GM18907 (cell line): Measurements from ENCODE around the gene CADPS.
A peak's percentile ranks its signal among the peaks of the same experiment; 100 is the strongest.

ENCODE experiments used
- ATAC-seq: cut with Tn5 transposase; IDR thresholded peaks from one replicate; pipeline ENCODE4 v1.9.1; 2021; ENCODE audit warnings: mild to moderate bottlenecking, moderate library complexity; ENCODE audit not compliant: unreplicated experiment

Gene CADPS

GRCh38 chr3:62653796-62654195 lies 221.4 kb downstream of the CADPS start:
- no peak for ATAC-seq

DNA sequence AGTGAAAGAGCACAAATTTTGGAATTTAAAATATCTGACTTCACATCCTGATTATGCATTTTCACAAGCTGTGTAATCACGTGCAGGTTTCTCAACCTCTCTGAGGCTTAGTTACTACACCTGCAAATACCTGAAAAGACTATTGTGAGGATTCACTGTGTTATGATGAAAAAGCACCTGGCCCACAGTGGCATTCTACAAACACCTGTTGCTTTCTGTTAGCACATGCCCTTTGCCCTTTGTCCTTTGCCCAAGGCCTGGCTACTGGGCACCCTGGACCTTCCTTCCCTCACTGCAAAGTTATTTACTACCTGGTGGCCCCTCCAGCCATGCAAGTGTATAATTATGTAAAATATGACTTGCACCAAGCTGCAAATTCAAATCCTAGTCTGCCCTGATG lies 227.5 kb downstream of the CADPS start:
- no peak for ATAC-seq

GRCh38 chr3:62644493-62644892 lies 230.7 kb downstream of the CADPS start:
- ATAC-seq: no peak

DNA sequence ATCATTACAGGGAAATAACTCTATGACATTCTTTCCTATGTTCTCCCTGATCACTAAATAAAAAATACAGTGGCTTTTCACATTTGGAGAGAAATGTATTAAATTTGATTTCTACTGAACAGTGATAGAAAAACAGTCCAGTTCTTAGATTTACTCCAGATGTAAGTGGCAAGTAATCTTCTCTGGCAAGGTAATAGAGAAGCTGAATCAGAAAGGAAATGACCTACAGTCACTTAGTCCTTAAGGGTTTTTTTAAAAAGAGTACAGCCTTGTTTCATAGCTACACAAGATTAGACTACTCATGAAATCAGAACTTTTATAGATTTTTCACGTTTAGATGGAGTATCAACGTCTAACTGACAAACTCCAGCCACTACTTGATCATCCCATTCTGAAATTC lies 236.9 kb downstream of the CADPS start:
- no peak for ATAC-seq

DNA sequence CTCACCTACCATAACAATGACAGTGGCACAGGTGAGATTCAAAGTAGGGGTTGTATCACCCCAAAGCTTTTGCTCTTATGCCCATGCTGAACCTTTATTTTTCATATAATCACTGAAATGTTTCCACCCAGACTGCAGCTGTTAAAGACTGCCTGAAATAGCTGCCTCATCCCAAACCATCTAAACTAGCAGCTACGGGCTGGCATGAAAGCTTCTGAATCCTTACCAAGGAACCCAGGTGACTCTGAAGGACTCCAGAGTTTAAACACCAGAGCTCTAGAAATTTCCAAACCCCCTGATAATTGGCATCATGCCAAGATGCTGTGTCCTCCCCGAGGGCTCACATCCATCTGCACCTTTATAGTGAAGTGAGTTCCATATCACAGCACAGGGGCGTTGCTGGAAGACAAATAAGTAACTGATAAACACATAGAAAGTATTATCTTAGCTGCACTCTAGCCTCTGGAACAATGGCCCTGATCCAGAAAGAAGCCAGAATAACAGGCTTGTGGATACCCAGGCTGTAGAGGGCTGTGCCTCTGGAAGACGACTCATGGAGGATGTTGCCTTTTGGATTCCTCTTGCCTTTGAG lies 238.9 kb downstream of the CADPS start:
- no peak for ATAC-seq

GRCh38 chr3:62632510-62633294 lies 242.5 kb downstream of the CADPS start:
- no peak for ATAC-seq

GRCh38 chr3:62631488-62631887 lies 243.7 kb downstream of the CADPS start:
- no peak for ATAC-seq

DNA sequence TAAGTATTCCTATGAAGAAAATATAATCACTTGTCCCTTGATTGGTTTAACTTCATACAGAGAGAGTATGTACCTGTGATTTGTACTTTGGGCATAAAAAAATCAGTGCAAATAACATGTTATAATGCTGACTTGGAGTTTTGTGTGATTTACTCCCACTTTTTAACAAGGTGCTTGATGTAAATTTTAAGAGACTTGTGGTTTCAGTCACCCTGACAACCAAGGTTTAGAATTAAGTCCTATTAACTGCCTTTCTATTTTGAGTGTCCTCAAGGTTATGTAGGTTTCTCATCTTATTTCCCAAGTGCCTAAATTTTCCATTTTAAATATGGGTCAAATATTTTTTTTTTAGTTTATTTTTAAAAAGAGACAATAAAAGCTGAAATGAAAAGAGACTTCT lies 244.6 kb downstream of the CADPS start:
- ATAC-seq: no peak

- ATAC-seq: no peak
These were observed 249.9 kb downstream of the CADPS start for GRCh38 chr3:62625268-62625667.

DNA sequence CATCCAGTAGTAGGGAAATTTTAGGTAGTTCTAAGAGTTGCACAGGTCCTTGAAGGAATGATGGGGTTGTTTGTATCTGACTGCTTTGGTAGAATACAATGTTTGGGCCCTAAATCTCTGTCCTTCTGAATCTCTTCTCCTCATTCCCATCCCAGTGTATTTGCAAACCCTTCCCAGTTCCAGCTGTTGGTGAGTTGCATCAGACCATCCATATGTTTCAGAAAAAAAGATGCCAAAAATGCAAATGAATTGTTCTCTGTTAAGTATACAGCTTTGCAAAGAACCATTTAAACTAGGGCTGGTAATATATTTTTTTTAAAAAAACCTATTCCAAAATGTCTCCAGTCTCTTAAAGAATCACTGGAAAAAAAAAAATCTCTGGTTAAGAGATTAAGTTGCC lies 251.0 kb downstream of the CADPS start:
- no peak for ATAC-seq

DNA sequence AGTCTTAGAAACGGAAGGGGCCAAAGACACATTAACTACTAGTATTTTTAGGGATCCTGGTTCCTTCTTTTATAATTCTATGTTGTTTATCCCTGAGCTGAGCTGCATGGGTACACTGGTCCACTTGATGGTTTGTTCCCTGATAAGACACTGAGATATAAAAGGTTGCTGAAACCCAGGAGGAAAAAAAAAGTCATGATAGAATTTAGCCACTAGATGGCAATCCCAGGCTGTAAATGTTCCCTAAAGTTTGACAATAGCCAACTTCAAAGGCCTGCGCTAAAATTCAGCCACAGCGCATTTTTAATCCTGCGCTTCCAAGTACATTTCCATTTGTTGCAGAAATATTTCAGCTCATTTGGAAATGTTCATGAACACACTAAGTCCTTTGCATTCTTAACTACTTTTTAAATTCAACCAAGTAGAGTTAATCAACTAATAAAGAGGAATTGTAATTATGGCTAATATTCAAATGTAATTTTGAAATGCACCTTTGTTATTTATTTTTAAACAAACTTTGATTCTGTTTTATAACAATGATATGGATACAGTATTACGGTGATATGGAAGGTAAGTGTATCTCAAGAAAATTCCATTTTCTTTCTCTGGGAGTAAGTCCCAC lies 252.6 kb downstream of the CADPS start:
- peak; percentile 65 for ATAC-seq

DNA sequence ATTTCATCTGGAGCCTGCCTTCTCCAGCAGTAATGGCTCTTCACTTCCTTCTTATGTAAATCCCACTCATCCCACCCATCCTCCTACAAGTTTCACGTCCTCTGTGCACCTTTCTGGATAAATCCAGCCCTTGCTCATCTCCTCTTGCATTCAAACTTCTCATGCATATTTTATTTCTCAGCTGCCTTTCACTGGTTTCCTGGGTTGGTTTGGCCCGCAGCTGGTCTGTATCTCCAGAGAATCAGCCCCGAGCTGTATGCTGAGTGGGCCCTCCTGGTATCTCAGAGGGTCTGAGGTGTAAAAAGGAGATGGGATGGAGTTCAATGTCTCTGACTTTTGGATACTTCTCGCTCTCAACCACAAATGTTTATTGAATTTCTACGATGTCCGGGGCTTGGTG lies 253.3 kb downstream of the CADPS start:
- ATAC-seq: no peak

DNA sequence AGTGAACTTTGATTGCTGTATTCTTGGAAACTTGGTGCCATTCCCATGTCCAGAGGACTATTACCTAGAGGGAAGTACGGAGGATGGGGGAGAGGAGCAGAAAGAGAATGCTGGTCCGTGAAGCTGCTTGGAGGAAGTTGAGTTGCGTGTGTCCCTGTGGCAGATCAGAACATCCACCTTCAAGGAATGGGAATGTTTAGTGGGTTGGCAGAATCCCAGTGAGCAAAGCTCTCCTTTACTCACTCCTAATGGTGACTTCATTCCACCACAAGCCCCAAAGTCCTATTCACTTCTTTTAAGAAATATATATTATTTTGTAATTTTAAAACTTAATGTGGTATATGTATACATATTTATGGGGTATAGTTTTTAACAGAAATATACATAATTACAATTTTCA lies 254.0 kb downstream of the CADPS start:
- ATAC-seq: no peak

GRCh38 chr3:62615258-62615849 lies 259.9 kb downstream of the CADPS start:
- ATAC-seq: no peak

GRCh38 chr3:62614527-62614926 lies 260.7 kb downstream of the CADPS start:
- ATAC-seq: no peak

DNA sequence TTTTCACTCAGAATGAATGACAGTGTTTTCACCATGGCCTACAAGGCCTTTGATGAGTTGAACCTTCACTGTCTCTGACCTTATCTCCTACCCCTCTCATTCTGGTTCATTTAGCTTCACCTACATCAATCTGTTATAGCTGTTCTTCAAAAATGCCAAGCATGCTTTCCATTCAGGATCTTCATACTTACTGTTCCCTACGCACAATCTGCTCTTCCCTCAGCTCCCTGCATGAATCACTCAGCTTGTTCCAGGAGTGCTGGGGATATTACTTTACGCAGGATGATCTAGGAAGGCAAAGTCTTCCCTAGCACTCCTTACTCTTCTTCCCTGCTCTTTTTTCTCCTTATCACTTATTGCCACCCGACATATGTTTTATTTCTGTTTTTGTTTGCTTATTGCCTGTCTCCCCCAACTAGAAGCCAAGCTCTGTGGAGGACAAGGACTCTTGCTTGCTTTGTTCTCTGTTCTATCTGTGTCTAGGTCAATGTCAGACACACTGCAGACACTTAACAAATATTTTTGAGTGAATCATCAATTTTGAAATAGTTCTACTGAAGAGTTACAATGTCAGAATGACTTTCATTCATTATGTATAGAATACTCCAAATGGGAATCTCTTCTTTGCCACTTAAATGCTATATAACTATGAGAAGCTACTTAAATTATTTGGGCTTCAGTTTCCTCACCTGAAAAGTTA lies 263.5 kb downstream of the CADPS start:
- no peak for ATAC-seq

DNA sequence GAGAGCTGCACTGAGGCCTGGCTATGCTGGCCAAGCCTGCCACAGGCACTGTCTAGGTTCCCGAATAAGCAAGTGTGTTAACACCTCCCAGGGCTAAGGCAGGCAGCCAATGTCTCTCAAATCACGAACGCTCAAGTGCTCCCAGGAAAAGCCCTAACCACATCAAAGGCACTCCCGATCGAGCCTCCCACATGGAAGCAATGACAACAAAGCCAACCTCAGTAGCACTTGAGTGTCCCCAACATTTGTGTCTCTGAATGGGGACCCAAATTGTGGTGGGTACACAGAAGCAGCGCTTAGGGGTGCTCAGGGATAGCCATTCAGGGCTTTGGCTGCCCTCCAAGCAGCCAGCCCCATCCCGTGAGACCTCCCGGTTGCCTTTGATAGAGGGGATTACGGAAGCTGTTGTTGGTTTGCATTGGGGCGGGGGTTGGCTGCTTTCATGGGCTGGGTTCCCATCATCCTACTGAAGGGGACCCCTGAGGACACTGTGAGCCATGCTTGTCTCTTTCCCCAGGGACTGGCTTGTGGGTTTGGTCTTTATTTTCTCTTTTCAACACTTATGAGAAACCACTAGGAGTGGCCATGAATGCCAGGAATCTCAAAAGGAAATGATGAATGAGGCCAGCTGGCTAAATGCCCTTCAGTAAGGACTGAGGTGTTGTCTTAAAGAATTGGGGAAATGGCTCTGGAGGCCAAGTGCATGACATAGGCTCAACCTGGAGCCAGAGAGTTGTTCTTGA lies 267.8 kb downstream of the CADPS start:
- ATAC-seq: no peak

DNA sequence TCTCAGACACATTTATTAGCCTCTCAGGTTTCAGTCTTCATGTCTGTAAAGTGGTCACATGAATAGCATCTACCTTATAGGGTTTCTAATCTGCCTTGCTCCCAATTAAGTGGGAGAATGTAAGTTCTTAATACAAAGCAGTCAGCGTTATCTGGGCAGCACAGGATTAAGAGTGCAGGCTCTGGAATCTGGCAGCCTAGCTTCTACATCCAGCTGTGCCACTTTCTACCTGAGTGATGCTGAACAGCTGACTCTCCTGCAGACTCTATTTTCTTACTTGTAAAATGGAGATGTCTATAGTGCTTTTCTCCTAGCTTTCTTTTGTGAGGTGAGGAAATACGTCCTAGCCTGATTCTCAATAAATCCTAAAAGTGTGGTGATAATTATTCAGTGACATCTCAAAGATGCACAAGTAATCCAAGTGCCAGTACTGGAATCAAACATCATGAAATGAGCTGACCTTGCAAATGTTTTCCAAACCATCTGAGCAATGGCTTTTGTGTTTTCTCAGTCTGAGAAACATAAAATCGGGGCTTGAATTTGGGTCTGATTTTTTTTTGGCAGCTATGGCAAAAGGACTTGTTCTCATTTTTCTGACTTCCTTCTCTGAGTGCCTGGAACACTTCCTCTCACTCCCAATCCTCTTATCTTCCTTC lies 269.7 kb downstream of the CADPS start:
- ATAC-seq: no peak

- ATAC-seq: no peak
These were observed 270.4 kb downstream of the CADPS start for GRCh38 chr3:62604751-62605351.

- ATAC-seq: no peak
These were observed 270.9 kb downstream of the CADPS start for GRCh38 chr3:62604298-62604697.
